GM19397 (cell line): ENCODE results near the gene RBCK1.
A peak's percentile ranks its signal among the peaks of the same experiment; 100 is the strongest.
"Not testable (repeated sequence)": the region's sequence is repeated elsewhere in the genome, so short reads cannot be mapped to it uniquely, and the experiment has no call there.

Source experiments
- ATAC-seq: cut with Tn5 transposase; IDR thresholded peaks from one replicate; pipeline ENCODE4 v1.9.1; 2021; ENCODE audit warnings: mild to moderate bottlenecking, moderate library complexity; ENCODE audit not compliant: unreplicated experiment

The RBCK1 gene

GRCh38 chr20:407953-408842, at the start of gene RBCK1:
Gene RBCK1 (plus strand): TSS chr20:408299. CDS start chr20:408758, 459 bp downstream.
- peak; percentile 66 for ATAC-seq

DNA sequence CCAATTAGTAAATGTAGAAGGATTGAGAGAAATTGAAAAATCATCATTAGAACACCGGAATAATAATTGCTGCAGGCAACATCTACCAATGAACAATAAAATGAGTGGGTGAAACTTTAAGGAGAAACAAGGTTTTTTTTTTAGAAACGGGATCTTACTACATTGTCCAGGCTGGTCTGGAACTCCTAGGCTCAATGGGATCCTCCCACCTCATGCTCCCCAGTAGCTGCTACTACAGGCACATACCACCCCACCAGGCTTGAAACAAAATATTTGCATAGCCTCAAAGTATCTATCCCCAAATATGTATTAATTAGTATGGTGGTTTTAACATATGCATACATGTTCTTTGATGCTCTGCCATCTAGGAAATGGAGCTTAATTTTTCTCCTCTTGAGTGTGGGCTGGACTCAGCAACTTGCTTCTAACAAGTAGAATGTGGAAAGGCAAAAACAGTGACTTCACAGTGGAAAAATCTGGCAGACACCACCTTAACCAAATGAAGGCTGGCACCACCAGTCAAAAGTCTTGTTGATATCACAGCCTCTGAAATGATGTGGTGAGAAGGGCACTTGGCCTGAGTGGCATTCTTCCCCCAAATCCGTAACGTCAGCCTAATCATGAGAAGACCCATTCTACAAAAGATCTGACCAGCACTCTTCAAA, 49.1 kb upstream of the RBCK1 start:
- no peak for ATAC-seq

DNA sequence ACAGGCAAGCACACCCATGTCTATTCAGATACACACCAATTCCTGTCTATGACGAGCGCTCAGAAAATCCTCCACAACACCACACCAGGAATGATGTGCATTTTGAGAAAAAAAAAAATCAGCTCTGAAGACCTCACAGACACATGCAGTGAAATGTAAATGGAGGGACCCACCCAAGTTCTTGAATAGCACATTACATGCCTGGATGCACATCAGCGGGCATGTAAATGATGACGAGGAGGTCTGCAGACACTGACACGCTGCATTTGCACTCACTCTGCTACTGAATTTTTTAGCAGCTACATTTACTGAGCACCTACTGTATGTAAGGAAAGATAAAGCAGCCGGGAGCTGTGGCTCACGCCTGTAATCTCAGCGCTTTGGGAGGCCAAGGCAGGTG, 46.5 kb upstream of the RBCK1 start:
- no peak for ATAC-seq

- no peak for ATAC-seq
Measured at GRCh38 chr20:362271-363254, 45.5 kb upstream of the RBCK1 start.

- ATAC-seq, result no peak
Measured at GRCh38 chr20:363319-364078, 44.6 kb upstream of the RBCK1 start.

DNA sequence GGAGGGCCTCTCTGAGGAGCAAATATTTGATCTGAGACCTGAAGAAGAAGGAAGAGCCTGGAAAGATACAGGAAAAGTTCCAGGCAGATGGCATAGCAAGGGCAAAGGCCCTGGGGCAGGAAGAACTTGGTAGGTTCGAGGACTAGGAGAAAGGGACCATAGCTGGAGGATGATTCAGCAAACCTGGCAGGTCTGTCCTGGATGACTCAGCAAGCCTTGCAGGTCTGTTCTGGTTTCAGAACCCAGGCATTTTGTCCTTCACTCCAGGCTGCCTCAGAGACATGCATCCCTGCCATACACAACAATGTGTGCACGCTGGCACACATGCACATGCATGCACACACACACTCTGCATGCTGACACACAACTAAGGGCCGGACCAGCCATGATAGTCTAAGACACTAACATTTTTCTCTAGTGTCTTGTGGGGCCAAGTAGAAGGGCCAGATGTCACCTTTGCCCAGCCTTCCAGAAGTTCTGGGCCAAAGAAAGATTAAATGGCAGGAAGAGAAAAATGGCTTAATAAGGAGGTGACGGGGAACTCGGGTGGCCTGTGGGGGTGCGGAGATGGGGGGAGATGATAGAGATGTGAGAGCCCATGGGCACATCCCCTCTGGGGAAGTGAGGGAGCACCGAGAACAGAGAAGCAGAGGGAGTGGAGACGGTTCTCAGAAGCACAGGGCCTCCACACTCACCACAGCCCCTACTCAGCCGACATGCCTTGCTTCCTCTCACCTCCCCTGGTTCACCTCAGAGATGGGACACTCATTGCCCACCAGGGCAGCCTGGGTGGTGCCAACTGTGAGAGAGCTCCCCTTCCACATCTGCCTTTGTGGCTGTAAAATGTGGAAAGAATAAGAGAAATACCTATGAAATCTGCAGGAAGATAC, 42.9 kb upstream of the RBCK1 start:
- no peak for ATAC-seq

- no peak for ATAC-seq
Measured at GRCh38 chr20:366041-366718, 41.9 kb upstream of the RBCK1 start.

GRCh38 chr20:366719-367485, 41.2 kb upstream of the RBCK1 start:
- no peak for ATAC-seq

GRCh38 chr20:367486-367887, 40.6 kb upstream of the RBCK1 start:
- ATAC-seq, result no peak

GRCh38 chr20:368915-369314, 39.2 kb upstream of the RBCK1 start:
- no peak for ATAC-seq

DNA sequence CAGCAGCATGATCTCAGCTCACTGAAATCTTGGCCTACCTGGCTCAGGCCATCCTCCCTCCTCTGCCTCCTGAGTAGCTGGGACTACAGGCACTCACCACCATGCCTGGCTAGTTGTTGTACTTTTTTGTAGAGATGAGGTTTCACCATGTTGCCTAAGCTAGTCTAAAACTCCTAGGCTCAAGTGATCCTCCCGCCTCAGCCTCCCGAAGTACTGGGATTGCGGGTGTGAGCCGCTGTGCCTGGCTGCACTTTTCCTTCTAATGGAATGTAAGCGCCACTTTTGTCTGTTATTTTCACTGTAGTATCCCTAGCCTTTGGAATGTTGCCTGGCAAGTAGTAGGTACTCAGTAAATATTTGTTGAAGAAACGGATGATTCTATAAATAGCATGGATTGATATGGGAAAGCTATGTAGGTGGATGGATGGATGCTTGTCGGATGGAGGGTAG, 37.9 kb upstream of the RBCK1 start:
- no peak for ATAC-seq

DNA sequence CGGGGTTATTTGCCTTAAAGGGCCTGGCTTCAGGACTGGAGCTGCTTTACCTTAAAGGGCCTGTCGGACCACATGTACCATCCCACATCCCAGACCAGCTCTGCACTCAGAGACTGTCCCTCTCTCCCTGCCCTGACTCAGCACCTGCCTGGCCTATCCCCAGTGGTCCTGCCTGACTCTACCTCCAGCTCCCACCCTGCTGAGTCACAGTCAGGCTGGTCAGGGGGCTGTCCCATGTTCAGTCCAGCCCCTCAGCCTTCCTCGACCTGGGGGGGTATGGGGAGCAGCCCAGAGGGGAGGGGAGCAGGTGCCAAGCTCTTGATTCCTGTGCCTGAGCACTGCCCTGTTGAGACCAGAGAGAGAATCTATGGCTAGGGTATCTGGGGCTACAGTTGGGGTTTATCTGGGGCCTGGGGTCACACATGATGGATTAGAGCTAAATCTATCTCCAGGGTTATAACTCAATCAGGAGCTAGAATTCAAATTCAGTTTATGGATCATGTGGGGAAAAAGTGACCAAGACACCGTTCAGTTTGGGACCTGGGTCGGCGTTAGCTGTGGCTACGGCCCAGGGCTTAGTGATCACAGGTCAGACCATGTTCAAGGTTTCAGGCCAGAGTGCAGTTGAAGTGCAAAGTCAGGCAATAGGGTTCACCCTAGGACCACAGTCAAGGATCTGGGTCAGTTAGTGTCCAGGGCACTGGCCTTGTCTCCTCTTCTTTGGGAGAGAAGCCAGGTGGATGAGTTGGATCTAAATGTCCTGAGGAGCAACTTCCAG, 36.9 kb upstream of the RBCK1 start:
- ATAC-seq, result no peak

- no peak for ATAC-seq
Measured at GRCh38 chr20:371755-372542, 36.1 kb upstream of the RBCK1 start.

- not testable (repeated sequence) for ATAC-seq
Measured at GRCh38 chr20:372543-373082, 35.5 kb upstream of the RBCK1 start.

- no peak for ATAC-seq
Measured at GRCh38 chr20:373171-373890, 34.8 kb upstream of the RBCK1 start.
